WTC11 (cell line): Measurements from ENCODE around the gene NDST4. TPM values are rescaled to one million over a fixed set of nuclear protein-coding genes. Genes with fewer than 3 reads are reported as not detected.

Experiments used
- ATAC-seq: fragments of 200-7000 bp; cut with Tn5 transposase; 2 replicates; pipeline ENCODE4 v1.10.0; 2021; ENCODE audit warnings: mild to moderate bottlenecking, moderate library complexity
- CTCF ChIA-PET: fragments of 300-600 bp; sonication (Branson Sonifier 250); formaldehyde crosslinking; loops from one replicate; lab custom pipeline; 2021; ENCODE audit warnings: antibody characterized with exemption; lab: Charles Lee
- POLR2A ChIA-PET: fragments of 350-600 bp; sonication (Branson Sonifier 250); formaldehyde crosslinking; loops from one replicate; lab custom pipeline; 2021; ENCODE audit warnings: antibody characterized with exemption; lab: Charles Lee
- DNase-seq: peaks from one replicate; pipeline ENCODE4 v3.0.0; 2021; ENCODE audit warnings: low spot score
- H3K27ac Mint-ChIP-seq: 2 replicates; pipeline ENCODE4 v1.8.0; 2021; ENCODE audit warnings: mixed read lengths
- H3K27me3 Mint-ChIP-seq: 2 replicates; pipeline ENCODE4 v1.8.0; 2021; ENCODE audit warnings: low read depth, mild to moderate bottlenecking, moderate library complexity, mixed read lengths
- H3K36me3 Mint-ChIP-seq: 2 replicates; pipeline ENCODE4 v1.8.0; 2021; ENCODE audit warnings: mixed read lengths
- H3K4me1 Mint-ChIP-seq: 2 replicates; pipeline ENCODE4 v1.8.0; 2022; ENCODE audit warnings: mixed read lengths
- H3K4me3 Mint-ChIP-seq: 2 replicates; pipeline ENCODE4 v1.8.0; 2021; ENCODE audit warnings: mild to moderate bottlenecking, moderate library complexity, mixed read lengths
- H3K9me3 Mint-ChIP-seq: 2 replicates; pipeline ENCODE4 v1.8.0; 2021; ENCODE audit warnings: mixed read lengths
- CREB1 ChIP-seq: sonication (generic); formaldehyde crosslinking; IDR thresholded peaks from 2 replicates; pipeline ENCODE4 v1.8.0; 2023; ENCODE audit warnings: mild to moderate bottlenecking, missing genetic modification reagents
- ESRRA ChIP-seq: sonication (generic); formaldehyde crosslinking; IDR thresholded peaks from 2 replicates; pipeline ENCODE4 v1.8.1; 2022; ENCODE audit warnings: mild to moderate bottlenecking, missing genetic modification reagents, borderline replicate concordance
- FOXJ3 ChIP-seq: sonication (generic); formaldehyde crosslinking; IDR thresholded peaks from 2 replicates; pipeline ENCODE4 v1.9.0; 2021; ENCODE audit warnings: missing genetic modification reagents, mild to moderate bottlenecking, borderline replicate concordance
- JAZF1 ChIP-seq: fragments of 250-450 bp; sonication (Bioruptor Pico); IDR thresholded peaks from 2 replicates; pipeline ENCODE4 v1.9.0; 2021; ENCODE audit warnings: moderate library complexity, mild to moderate bottlenecking, inconsistent platforms
- JUN ChIP-seq: sonication (generic); formaldehyde crosslinking; IDR thresholded peaks from 2 replicates; pipeline ENCODE4 v1.8.0; 2023; ENCODE audit warnings: mild to moderate bottlenecking, missing genetic modification reagents
- MYBL2 ChIP-seq: sonication (generic); formaldehyde crosslinking; IDR thresholded peaks from 2 replicates; pipeline ENCODE4 v1.8.1; 2023; ENCODE audit warnings: mild to moderate bottlenecking, moderate library complexity, missing genetic modification reagents
- NFYB ChIP-seq: sonication (generic); formaldehyde crosslinking; conservative IDR thresholded peaks from 2 replicates; pipeline ENCODE4 v1.8.0; 2022; ENCODE audit warnings: low read depth, missing genetic modification reagents
- NR3C1 ChIP-seq: sonication (generic); formaldehyde crosslinking; conservative IDR thresholded peaks from 2 replicates; pipeline ENCODE4 v1.8.1; 2023; ENCODE audit warnings: low read depth, mild to moderate bottlenecking, missing genetic modification reagents
- RORB ChIP-seq: fragments of 250-450 bp; sonication (Bioruptor Pico); IDR thresholded peaks from 2 replicates; pipeline ENCODE4 v1.9.0; 2021; ENCODE audit warnings: mild to moderate bottlenecking
- SMAD4 ChIP-seq: sonication (generic); formaldehyde crosslinking; IDR thresholded peaks from 2 replicates; pipeline ENCODE4 v1.8.0; 2022; ENCODE audit warnings: mild to moderate bottlenecking, missing genetic modification reagents
- TP53 ChIP-seq: sonication (generic); formaldehyde crosslinking; IDR thresholded peaks from 2 replicates; pipeline ENCODE4 v1.8.1; 2023; ENCODE audit warnings: mild to moderate bottlenecking, missing genetic modification reagents
- ZNF317 ChIP-seq: sonication (generic); formaldehyde crosslinking; IDR thresholded peaks from 2 replicates; pipeline ENCODE4 v1.8.1; 2023; ENCODE audit warnings: low read depth, mild to moderate bottlenecking, moderate library complexity, missing genetic modification reagents, borderline replicate concordance
- ZNF416 ChIP-seq: fragments of 250-450 bp; sonication (Bioruptor Pico); IDR thresholded peaks from 2 replicates; pipeline ENCODE4 v1.9.0; 2021; ENCODE audit warnings: mild to moderate bottlenecking, inconsistent platforms
- ZNF671 ChIP-seq: fragments of 250-450 bp; sonication (Bioruptor Pico); IDR thresholded peaks from 2 replicates; pipeline ENCODE4 v1.8.0; 2021; ENCODE audit warnings: mild to moderate bottlenecking
- total RNA-seq: library from RNA; stranded (reverse); gene quantifications from 3 replicates; pipeline ENCODE4 v1.2.3, GENCODE V29; 2021
- TF ChIP-seq, protein P1 (sequence below): sonication (generic); formaldehyde crosslinking; IDR thresholded peaks from 2 replicates; pipeline ENCODE4 v1.8.1; 2022; ENCODE audit warnings: missing genetic modification reagents, borderline replicate concordance
- TF ChIP-seq, protein P2 (sequence below): sonication (generic); formaldehyde crosslinking; IDR thresholded peaks from 2 replicates; pipeline ENCODE4 v1.8.0; 2022; ENCODE audit warnings: mild to moderate bottlenecking, missing genetic modification reagents
- TF ChIP-seq, protein P3 (sequence below): sonication (generic); formaldehyde crosslinking; IDR thresholded peaks from 2 replicates; pipeline ENCODE4 v1.8.0; 2023; ENCODE audit warnings: missing genetic modification reagents
- TF ChIP-seq, protein P4 (sequence below): sonication (generic); formaldehyde crosslinking; IDR thresholded peaks from 2 replicates; pipeline ENCODE4 v1.8.0; 2022; ENCODE audit warnings: mild to moderate bottlenecking, missing genetic modification reagents
- TF ChIP-seq, protein P5 (sequence below): sonication (generic); formaldehyde crosslinking; IDR thresholded peaks from 2 replicates; pipeline ENCODE4 v1.8.1; 2023; ENCODE audit warnings: mild to moderate bottlenecking, moderate library complexity, missing genetic modification reagents
- TF ChIP-seq, protein P6 (sequence below): fragments of 250-450 bp; sonication (Bioruptor Pico); IDR thresholded peaks from 2 replicates; pipeline ENCODE4 v1.9.0; 2021; ENCODE audit warnings: moderate library complexity, mild to moderate bottlenecking, inconsistent platforms, borderline replicate concordance
- TF ChIP-seq, protein P7 (sequence below): sonication (generic); formaldehyde crosslinking; IDR thresholded peaks from 2 replicates; pipeline ENCODE4 v1.8.1; 2023; ENCODE audit warnings: mild to moderate bottlenecking, missing genetic modification reagents, moderate library complexity
- TF ChIP-seq, protein P8 (sequence below): sonication (generic); formaldehyde crosslinking; IDR thresholded peaks from 2 replicates; pipeline ENCODE4 v1.8.0; 2022; ENCODE audit warnings: mild to moderate bottlenecking, missing genetic modification reagents
- TF ChIP-seq, protein P9 (sequence below): fragments of 250-450 bp; sonication (Bioruptor Pico); IDR thresholded peaks from 2 replicates; pipeline ENCODE4 v1.8.0; 2021; ENCODE audit warnings: mild to moderate bottlenecking
- TF ChIP-seq, protein P10 (sequence below): sonication (generic); formaldehyde crosslinking; IDR thresholded peaks from 2 replicates; pipeline ENCODE4 v1.8.1; 2023; ENCODE audit warnings: mild to moderate bottlenecking, missing genetic modification reagents

NDST4 gene
- total RNA-seq, 1 experiment from 2014 or later = not detected

DNA sequence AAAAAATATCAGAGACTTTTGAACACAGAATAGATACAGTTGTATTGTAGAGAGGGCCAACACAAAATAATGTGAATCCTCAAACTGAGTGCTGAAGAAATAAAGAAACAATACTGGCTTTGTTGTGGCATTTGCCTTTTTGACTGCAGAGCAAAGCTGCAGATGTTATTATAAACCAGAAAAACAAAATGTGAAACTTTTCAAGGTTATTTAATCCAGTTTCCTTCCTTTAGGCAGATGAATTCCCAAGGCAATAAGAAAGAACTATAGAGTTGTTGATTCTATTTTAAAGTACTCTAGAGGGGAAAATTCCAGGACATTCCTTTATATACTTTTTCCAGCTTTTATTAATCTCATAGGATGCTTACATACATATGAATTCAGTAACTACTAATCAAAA lies 186.8 kb downstream of the NDST4 start:
- no peak for ATAC-seq
- H3K27ac Mint-ChIP-seq = no peak overlapping the region

DNA sequence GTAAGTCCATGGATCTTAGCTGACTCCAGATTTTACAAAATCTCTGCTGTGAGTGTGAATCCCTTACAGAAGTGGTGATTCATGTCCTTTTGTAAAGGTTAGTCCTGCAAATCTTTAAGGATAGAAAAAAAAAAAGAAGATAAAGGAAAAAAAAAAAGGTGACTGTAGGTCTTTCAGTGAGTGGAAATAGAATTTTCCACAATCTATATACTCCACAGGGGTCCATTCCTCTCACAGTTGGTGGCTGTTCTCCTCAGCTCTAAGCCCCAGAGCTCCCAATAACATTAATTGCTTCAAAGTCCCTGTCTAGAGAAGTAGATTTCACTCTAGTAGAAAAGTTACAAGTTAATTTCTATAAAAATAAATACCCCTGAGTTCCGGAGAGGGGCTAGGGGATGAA lies 189.1 kb downstream of the NDST4 start:
- H3K36me3 Mint-ChIP-seq = no peaks in the 10 kb centered on the region
- H3K27ac Mint-ChIP-seq = peak overlapping the region; percentile 75; the same call in 1 of the 2 replicates
- ChIA-PET POLR2A (no interaction called here), CTCF (interaction anchor here (0.9 kb wide), 1 partner anchor 130 kb away, joined by 3 read pairs; no protein-coding TSS in a partner anchor)
- DNase-seq (no peak), ATAC-seq (peak; percentile 89)
- H3K27me3 Mint-ChIP-seq = no peaks in the 10 kb centered on the region
- no peaks in the 10 kb centered on the region for H3K9me3 Mint-ChIP-seq
- peak overlapping the region; percentile 15 for H3K4me3 Mint-ChIP-seq
- peaks cover 52% of the 10 kb centered on the region for H3K4me1 Mint-ChIP-seq
- TF ChIP-seq JAZF1 (CRISPR knock-in tag) = no peak
- no peak for TF ChIP-seq MYBL2 (CRISPR knock-in tag)
- no peak for TF ChIP-seq NFYB (CRISPR knock-in tag)
- TF ChIP-seq, protein P1, sequence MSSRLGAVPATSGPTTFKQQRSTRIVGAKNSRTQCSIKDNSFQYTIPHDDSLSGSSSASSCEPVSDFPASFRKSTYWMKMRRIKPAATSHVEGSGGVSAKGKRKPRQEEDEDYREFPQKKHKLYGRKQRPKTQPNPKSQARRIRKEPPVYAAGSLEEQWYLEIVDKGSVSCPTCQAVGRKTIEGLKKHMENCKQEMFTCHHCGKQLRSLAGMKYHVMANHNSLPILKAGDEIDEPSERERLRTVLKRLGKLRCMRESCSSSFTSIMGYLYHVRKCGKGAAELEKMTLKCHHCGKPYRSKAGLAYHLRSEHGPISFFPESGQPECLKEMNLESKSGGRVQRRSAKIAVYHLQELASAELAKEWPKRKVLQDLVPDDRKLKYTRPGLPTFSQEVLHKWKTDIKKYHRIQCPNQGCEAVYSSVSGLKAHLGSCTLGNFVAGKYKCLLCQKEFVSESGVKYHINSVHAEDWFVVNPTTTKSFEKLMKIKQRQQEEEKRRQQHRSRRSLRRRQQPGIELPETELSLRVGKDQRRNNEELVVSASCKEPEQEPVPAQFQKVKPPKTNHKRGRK (CRISPR knock-in tag) = no peak
- no peak for TF ChIP-seq RORB
- TF ChIP-seq, protein P2, sequence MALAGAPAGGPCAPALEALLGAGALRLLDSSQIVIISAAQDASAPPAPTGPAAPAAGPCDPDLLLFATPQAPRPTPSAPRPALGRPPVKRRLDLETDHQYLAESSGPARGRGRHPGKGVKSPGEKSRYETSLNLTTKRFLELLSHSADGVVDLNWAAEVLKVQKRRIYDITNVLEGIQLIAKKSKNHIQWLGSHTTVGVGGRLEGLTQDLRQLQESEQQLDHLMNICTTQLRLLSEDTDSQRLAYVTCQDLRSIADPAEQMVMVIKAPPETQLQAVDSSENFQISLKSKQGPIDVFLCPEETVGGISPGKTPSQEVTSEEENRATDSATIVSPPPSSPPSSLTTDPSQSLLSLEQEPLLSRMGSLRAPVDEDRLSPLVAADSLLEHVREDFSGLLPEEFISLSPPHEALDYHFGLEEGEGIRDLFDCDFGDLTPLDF (CRISPR knock-in tag) = no peak
- no peak for TF ChIP-seq TP53
- no peak for TF ChIP-seq ZNF416 (CRISPR knock-in tag)
- no peak for TF ChIP-seq FOXJ3
- TF ChIP-seq, protein P3, sequence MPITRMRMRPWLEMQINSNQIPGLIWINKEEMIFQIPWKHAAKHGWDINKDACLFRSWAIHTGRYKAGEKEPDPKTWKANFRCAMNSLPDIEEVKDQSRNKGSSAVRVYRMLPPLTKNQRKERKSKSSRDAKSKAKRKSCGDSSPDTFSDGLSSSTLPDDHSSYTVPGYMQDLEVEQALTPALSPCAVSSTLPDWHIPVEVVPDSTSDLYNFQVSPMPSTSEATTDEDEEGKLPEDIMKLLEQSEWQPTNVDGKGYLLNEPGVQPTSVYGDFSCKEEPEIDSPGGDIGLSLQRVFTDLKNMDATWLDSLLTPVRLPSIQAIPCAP (CRISPR knock-in tag) = no peak
- TF ChIP-seq, protein P4, sequence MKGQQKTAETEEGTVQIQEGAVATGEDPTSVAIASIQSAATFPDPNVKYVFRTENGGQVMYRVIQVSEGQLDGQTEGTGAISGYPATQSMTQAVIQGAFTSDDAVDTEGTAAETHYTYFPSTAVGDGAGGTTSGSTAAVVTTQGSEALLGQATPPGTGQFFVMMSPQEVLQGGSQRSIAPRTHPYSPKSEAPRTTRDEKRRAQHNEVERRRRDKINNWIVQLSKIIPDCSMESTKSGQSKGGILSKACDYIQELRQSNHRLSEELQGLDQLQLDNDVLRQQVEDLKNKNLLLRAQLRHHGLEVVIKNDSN (CRISPR knock-in tag) = no peak
- TF ChIP-seq, protein P5, sequence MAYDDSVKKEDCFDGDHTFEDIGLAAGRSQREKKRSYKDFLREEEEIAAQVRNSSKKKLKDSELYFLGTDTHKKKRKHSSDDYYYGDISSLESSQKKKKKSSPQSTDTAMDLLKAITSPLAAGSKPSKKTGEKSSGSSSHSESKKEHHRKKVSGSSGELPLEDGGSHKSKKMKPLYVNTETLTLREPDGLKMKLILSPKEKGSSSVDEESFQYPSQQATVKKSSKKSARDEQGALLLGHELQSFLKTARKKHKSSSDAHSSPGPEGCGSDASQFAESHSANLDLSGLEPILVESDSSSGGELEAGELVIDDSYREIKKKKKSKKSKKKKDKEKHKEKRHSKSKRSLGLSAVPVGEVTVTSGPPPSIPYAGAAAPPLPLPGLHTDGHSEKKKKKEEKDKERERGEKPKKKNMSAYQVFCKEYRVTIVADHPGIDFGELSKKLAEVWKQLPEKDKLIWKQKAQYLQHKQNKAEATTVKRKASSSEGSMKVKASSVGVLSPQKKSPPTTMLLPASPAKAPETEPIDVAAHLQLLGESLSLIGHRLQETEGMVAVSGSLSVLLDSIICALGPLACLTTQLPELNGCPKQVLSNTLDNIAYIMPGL (CRISPR knock-in tag) = no peak
- TF ChIP-seq, protein P6, sequence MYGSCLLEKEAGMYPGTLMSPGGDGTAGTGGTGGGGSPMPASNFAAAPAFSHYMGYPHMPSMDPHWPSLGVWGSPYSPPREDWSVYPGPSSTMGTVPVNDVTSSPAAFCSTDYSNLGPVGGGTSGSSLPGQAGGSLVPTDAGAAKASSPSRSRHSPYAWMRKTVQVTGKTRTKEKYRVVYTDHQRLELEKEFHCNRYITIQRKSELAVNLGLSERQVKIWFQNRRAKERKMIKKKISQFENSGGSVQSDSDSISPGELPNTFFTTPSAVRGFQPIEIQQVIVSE (CRISPR knock-in tag) = no peak
- TF ChIP-seq, protein P7, sequence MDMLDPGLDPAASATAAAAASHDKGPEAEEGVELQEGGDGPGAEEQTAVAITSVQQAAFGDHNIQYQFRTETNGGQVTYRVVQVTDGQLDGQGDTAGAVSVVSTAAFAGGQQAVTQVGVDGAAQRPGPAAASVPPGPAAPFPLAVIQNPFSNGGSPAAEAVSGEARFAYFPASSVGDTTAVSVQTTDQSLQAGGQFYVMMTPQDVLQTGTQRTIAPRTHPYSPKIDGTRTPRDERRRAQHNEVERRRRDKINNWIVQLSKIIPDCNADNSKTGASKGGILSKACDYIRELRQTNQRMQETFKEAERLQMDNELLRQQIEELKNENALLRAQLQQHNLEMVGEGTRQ (CRISPR knock-in tag) = no peak
- no peak for TF ChIP-seq ZNF671 (CRISPR knock-in tag)

More for the DNA sequence above, 186.8 kb downstream of the NDST4 start:
- POLR2A ChIA-PET = no interaction called here
- no peak for DNase-seq
- Mint-ChIP-seq H3K4me3 (no peak overlapping the region), H3K9me3 (no peaks in the 10 kb centered on the region), H3K36me3 (no peaks in the 10 kb centered on the region)
- TF ChIP-seq ESRRA (CRISPR knock-in tag) = no peak
- TF ChIP-seq, protein P8, sequence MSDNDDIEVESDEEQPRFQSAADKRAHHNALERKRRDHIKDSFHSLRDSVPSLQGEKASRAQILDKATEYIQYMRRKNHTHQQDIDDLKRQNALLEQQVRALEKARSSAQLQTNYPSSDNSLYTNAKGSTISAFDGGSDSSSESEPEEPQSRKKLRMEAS (CRISPR knock-in tag) = no peak
- TF ChIP-seq, protein P9, sequence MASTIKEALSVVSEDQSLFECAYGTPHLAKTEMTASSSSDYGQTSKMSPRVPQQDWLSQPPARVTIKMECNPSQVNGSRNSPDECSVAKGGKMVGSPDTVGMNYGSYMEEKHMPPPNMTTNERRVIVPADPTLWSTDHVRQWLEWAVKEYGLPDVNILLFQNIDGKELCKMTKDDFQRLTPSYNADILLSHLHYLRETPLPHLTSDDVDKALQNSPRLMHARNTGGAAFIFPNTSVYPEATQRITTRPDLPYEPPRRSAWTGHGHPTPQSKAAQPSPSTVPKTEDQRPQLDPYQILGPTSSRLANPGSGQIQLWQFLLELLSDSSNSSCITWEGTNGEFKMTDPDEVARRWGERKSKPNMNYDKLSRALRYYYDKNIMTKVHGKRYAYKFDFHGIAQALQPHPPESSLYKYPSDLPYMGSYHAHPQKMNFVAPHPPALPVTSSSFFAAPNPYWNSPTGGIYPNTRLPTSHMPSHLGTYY = no peak
- TF ChIP-seq, protein P10, sequence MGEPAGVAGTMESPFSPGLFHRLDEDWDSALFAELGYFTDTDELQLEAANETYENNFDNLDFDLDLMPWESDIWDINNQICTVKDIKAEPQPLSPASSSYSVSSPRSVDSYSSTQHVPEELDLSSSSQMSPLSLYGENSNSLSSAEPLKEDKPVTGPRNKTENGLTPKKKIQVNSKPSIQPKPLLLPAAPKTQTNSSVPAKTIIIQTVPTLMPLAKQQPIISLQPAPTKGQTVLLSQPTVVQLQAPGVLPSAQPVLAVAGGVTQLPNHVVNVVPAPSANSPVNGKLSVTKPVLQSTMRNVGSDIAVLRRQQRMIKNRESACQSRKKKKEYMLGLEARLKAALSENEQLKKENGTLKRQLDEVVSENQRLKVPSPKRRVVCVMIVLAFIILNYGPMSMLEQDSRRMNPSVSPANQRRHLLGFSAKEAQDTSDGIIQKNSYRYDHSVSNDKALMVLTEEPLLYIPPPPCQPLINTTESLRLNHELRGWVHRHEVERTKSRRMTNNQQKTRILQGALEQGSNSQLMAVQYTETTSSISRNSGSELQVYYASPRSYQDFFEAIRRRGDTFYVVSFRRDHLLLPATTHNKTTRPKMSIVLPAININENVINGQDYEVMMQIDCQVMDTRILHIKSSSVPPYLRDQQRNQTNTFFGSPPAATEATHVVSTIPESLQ (CRISPR knock-in tag) = no peak
- TF ChIP-seq SMAD4 (CRISPR knock-in tag) = no peak
- TF ChIP-seq NR3C1 (CRISPR knock-in tag) = no peak
- TF ChIP-seq JUN = no peak
- no peak for TF ChIP-seq ZNF317 (CRISPR knock-in tag)
- no peak for TF ChIP-seq FOXJ3
- no peak for TF ChIP-seq CREB1
- TF ChIP-seq, all 79 proteins: peak for 0
- no peaks in the 10 kb centered on the region for H3K27me3 Mint-ChIP-seq
- CTCF ChIA-PET = no interaction called here
- H3K4me1 Mint-ChIP-seq = peaks cover 42% of the 10 kb centered on the region
